HepG2 (cell line): ENCODE data around the gene PLEKHB1. TPM values are rescaled to one million over a fixed set of nuclear protein-coding genes. Genes with fewer than 3 reads are reported as not detected.

Experiments used
- polyA plus RNA-seq, 8 experiments: library from polyadenylated mRNA; depleted of rRNA in 3 of 8; stranded (reverse) in 7 of 8; unstranded in 1 of 8; fragments of >200 nt; fragmentation: Illumina TruSeq in 4 of 8; extraction: Trizol in 4 of 8; gene quantifications; 2 replicates each; pipeline versions ENCODE4 v1.2.1 to v1.2.3, GENCODE V29; 2011 to 2016; ENCODE audit warnings: low read depth in 4 of 8, missing spikeins in 1 of 8, mixed read lengths in 1 of 8; ENCODE audit not compliant: insufficient read depth in 1 of 8
- total RNA-seq, 5 experiments: library from RNA; depleted of rRNA; stranded (reverse); fragments of >200 nt; fragmentation: Illumina TruSeq; extraction: Trizol; gene quantifications; 2 replicates each; pipeline ENCODE4 v1.2.3, GENCODE V29; 2016; ENCODE audit warnings: low read depth in 1 of 5
- TF ChIP-seq, protein P1 (sequence below): sonication (generic); formaldehyde crosslinking; IDR thresholded peaks from one replicate; pipeline ENCODE4 v1.5.1; 2020; ENCODE audit warnings: mild to moderate bottlenecking, missing genetic modification reagents; ENCODE audit errors: not compliant biosample characterization

Gene PLEKHB1
- total and polyA plus RNA-seq, 2 of the 13 experiments (the other 11 are each of a cell fraction or from before 2014, with no cell fraction given) = 68.0 to 99.3 TPM

GRCh38 chr11:73597336-73597955 lies 48.9 kb upstream of the PLEKHB1 start (continued):
- TF ChIP-seq, protein P1, sequence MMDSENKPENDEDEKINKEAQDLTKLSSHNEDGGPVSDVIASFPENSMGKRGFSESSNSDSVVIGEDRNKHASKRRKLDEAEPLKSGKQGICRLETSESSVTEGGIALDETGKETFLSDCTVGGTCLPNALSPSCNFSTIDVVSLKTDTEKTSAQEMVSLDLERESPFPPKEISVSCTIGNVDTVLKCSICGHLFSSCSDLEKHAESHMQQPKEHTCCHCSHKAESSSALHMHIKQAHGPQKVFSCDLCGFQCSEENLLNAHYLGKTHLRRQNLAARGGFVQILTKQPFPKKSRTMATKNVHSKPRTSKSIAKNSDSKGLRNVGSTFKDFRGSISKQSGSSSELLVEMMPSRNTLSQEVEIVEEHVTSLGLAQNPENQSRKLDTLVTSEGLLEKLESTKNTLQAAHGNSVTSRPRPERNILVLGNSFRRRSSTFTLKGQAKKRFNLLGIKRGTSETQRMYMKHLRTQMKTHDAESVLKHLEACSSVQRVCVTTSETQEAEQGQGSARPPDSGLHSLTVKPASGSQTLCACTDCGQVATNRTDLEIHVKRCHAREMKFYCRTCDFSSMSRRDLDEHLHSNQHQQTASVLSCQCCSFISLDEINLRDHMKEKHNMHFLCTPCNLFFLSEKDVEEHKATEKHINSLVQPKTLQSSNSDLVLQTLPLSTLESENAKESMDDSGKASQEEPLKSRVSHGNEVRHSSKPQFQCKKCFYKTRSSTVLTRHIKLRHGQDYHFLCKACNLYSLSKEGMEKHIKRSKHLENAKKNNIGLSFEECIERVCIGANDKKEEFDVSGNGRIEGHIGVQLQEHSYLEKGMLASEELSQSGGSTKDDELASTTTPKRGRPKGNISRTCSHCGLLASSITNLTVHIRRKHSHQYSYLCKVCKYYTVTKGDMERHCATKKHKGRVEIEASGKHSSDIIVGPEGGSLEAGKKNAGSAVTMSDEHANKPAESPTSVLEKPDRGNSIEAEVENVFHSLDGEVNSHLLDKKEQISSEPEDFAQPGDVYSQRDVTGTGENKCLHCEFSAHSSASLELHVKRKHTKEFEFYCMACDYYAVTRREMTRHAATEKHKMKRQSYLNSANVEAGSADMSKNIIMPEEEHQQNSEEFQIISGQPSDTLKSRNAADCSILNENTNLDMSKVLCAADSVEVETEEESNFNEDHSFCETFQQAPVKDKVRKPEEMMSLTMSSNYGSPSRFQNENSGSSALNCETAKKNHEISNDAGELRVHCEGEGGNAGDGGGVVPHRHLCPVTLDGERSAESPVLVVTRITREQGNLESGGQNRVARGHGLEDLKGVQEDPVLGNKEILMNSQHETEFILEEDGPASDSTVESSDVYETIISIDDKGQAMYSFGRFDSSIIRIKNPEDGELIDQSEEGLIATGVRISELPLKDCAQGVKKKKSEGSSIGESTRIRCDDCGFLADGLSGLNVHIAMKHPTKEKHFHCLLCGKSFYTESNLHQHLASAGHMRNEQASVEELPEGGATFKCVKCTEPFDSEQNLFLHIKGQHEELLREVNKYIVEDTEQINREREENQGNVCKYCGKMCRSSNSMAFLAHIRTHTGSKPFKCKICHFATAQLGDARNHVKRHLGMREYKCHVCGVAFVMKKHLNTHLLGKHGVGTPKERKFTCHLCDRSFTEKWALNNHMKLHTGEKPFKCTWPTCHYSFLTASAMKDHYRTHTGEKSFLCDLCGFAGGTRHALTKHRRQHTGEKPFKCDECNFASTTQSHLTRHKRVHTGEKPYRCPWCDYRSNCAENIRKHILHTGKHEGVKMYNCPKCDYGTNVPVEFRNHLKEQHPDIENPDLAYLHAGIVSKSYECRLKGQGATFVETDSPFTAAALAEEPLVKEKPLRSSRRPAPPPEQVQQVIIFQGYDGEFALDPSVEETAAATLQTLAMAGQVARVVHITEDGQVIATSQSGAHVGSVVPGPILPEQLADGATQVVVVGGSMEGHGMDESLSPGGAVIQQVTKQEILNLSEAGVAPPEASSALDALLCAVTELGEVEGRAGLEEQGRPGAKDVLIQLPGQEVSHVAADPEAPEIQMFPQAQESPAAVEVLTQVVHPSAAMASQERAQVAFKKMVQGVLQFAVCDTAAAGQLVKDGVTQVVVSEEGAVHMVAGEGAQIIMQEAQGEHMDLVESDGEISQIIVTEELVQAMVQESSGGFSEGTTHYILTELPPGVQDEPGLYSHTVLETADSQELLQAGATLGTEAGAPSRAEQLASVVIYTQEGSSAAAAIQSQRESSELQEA (CRISPR knock-in tag) = peak; percentile 8
